ENCODE results near the gene STOX1.
"Not testable (repeated sequence)": the region's sequence is repeated elsewhere in the genome, so short reads cannot be mapped to it uniquely, and the experiment has no call there.

STOX1 gene

DNA sequence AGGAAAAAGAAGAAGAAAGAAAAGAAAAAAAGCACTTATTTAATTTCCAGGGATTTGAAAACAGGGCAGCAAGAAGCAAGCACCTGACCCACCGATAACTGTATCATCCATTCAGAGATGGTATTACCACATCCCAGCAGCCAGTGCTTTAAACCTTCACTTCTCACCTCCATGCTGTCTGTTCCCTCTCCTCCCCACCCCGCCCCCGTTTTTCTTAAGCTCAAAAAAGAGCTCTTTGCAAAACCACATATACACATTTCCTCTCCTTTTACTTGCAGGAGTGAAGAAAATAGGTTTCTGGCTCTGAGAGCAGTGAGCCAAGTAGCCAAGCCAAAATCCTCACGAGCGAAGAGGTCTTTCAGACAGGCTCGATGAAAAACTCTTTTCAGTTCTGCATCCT lies 2.2 kb downstream of the STOX1 start:
- Histone ChIP-seq H3K4me2 (no peak overlapping the region), H3K27ac (no peak overlapping the region), H4K20me1 (no peaks in the 10 kb centered on the region), H3K4me1 (peaks cover 23% of the 10 kb centered on the region), H3K9ac (no peak overlapping the region), H3K9me3 (no peaks in the 10 kb centered on the region), H3K36me3 (no peaks in the 10 kb centered on the region), H3K4me3 (no peak overlapping the region), H3K27me3 (no peaks in the 10 kb centered on the region)
- no peak for TF ChIP-seq Cebpa-rat (IDR thresholded peaks at IDR 0.05)

DNA sequence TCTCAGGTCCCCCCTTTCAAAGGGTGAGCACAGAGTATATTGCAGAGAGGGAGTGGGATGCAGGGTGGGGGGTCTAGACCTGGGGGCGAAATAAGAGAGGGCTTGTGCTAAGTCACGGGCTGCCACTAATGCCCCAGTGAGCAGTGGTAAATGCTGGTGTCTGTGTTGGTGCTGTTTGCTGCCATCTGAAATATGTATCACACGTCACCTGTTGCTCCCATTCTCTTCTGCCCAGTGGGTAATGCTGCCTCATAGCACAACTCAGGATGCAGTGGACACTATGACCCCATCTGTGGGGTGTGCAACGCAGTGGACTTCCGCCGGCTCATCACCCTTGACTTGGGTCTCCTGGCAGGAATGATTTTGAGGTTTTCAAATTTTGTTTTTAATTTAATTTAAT lies 2.6 kb downstream of the STOX1 start:
- Histone ChIP-seq H3K9me3 (no peaks in the 10 kb centered on the region), H3K4me1 (peaks cover 23% of the 10 kb centered on the region), H3K9ac (no peak overlapping the region), H3K4me2 (no peak overlapping the region), H3K36me3 (no peaks in the 10 kb centered on the region), H4K20me1 (no peaks in the 10 kb centered on the region), H3K27me3 (no peaks in the 10 kb centered on the region), H3K27ac (no peak overlapping the region), H3K4me3 (no peak overlapping the region)
- no peak for TF ChIP-seq Cebpa-rat (IDR thresholded peaks at IDR 0.05)

DNA sequence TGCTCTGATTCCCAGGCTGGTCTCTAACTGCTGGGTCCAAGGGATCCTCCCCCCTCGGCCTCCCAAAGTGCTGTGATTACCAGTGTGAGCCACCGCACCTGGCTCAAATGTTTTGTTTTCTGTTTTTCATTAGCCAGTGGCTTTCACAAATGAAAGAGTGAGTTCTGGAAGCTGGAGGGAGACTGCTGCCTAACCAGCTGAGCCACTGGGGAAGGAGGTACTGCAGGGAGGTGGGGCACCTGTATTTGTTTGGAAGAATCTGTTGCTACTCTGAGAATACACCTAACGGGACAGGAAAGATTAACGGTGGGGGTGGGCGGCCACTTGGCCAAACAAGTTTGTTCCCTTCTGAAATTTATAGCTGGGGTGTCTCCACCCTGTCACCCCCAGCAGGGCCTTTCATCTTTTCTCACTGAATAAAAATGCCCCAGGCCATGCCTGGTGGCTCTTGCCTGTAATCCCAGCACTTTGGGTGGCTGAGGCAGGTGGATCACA lies 4.7 kb downstream of the STOX1 start:
- no peak overlapping the region for H3K27ac ChIP-seq
- no peak overlapping the region for H3K4me3 ChIP-seq
- H3K9ac ChIP-seq = no peak overlapping the region
- TF ChIP-seq Cebpa-rat (IDR thresholded peaks at IDR 0.05) = no peak
- H3K36me3 ChIP-seq = no peaks in the 10 kb centered on the region
- no peak overlapping the region for H3K4me2 ChIP-seq
- no peaks in the 10 kb centered on the region for H3K27me3 ChIP-seq
- peaks cover 12% of the 10 kb centered on the region for H3K4me1 ChIP-seq
- no peaks in the 10 kb centered on the region for H4K20me1 ChIP-seq
- H3K9me3 ChIP-seq = no peaks in the 10 kb centered on the region

DNA sequence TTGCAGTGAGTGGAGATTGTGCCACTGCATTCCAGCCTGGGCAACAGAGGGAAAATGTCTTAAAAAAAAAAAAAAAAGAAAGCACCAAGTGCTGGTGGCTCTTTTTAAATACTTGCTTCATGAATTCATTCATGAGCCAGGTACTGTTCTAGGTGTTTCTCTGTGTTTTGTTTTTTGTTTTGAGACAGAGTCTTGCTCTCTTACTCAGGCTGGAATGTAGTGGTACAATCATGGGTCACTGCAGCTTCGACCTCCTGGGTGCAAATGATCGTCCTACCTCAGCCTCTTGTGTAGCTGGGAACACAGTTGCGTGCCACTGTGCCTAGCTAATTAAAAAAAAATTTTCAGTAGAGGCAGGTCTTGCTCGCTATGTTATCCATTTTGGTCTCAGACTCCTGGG lies 5.3 kb downstream of the STOX1 start:
- Histone ChIP-seq H3K27ac (no peak overlapping the region), H3K9me3 (no peaks in the 10 kb centered on the region), H4K20me1 (no peaks in the 10 kb centered on the region), H3K27me3 (no peaks in the 10 kb centered on the region), H3K36me3 (no peaks in the 10 kb centered on the region), H3K4me3 (no peak overlapping the region), H3K4me1 (peaks cover 12% of the 10 kb centered on the region), H3K4me2 (no peak overlapping the region), H3K9ac (no peak overlapping the region)
- TF ChIP-seq Cebpa-rat (IDR thresholded peaks at IDR 0.05) = no peak

DNA sequence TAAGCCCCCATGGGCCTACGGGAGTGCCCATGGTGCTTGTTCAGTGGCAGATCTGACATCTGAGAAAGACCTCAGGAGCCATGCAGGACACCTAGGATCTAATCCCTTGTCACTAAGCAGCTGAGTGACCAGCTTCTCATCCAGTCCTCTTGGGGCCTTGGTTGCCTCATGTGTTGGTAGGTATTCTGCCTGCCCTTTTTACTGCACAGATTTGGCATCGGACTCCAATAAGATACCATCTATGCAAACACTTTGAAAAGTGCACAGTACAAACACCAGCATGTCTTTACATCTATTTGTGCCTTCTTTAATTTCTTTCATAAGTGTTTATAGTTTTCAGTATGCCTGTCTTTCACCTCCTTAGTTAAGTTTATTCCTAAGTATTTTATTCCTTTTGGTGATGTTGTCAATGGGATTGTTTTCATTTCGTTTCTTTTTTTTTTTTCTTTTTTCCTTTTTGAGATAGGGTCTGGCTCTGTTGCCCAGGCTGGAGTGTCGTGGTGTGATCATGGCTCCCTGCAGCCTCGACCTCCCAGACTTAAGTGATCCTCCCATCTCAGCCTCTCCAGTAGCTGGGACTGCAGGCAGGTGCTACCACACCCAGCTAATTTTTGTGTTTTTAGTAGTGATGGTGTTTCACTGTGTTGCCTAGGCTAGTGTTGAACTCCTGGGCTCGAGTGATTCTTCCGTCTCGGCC lies 10.4 kb downstream of the STOX1 start:
- no peak overlapping the region for H3K4me2 ChIP-seq
- no peaks in the 10 kb centered on the region for H3K27me3 ChIP-seq
- H3K9ac ChIP-seq = no peak overlapping the region
- no peaks in the 10 kb centered on the region; the same call in 1 of the 2 replicates for H3K4me1 ChIP-seq
- no peaks in the 10 kb centered on the region for H3K9me3 ChIP-seq
- no peaks in the 10 kb centered on the region for H4K20me1 ChIP-seq
- H3K27ac ChIP-seq = no peak overlapping the region
- no peaks in the 10 kb centered on the region for H3K36me3 ChIP-seq
- H3K4me3 ChIP-seq = no peak overlapping the region
- no peak for TF ChIP-seq Cebpa-rat (IDR thresholded peaks at IDR 0.05)

DNA sequence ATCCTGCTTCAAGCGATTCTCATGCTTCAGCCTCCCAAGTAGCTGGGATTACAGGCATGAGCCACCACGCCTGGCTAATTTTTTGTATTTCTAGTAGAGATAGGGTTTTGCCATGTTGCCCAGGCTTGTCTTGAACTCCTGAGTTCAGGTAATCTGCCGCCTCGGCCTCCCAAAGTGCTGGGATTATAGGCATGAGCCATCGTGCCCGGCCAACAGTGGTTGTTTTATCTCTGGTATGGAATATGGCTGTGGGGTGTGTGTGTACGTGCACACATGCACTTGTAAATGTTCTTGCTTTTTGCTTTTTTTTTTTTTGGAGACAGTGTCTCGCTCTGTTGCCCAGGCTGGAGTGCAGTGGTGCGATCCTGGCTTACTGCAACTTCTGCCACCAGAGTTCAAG lies 13.3 kb downstream of the STOX1 start:
- H3K9ac ChIP-seq, H3K27ac ChIP-seq, H3K27me3 ChIP-seq, H3K4me1 ChIP-seq, H4K20me1 ChIP-seq, H3K36me3 ChIP-seq, H3K9me3 ChIP-seq, H3K4me2 ChIP-seq, H3K4me3 ChIP-seq: not testable (repeated sequence)

DNA sequence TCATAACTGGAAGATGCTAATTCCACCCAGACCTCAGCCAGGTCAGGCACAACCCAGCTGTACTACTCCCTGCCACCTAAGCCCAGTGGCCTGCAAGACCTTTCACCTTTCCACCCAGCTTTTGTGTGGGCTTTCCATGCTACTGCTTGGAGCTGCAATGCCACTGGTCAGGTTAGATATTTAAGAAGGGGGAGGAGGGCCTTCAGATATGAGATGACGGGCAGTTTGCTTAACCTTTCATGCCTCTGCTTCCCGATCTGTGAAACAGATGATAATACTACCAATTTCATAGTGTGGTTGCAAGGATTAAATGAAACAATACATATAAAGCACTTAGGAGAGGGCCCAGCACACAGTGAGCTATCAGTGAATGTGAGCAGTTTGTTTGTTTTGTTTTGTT lies 20.9 kb downstream of the STOX1 start:
- Histone ChIP-seq H3K4me1 (no peaks in the 10 kb centered on the region), H3K4me3 (no peak overlapping the region), H3K27ac (no peak overlapping the region), H3K27me3 (no peaks in the 10 kb centered on the region), H3K9me3 (peaks cover 13% of the 10 kb centered on the region), H3K4me2 (no peak overlapping the region), H3K9ac (no peak overlapping the region), H3K36me3 (no peaks in the 10 kb centered on the region), H4K20me1 (no peaks in the 10 kb centered on the region)
- no peak for TF ChIP-seq Cebpa-rat (IDR thresholded peaks at IDR 0.05)

DNA sequence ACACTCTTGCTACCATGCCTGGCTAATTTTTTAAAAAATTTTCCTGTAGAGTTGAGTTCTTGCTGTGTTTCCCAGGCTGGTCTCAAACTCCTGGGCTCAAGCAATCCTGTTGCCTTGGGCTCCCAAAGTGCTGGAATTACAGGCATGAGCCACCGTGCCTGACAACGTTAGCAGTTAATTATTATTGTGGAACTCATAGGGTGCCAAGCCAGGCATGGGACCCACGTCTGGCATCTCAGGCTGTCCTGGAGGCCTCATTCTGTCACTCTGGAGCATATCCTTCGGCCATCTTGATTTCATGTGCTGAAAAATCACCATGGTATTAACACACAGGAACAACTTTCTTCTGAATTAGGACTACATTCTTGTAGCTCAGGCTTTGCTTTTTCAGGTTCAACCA lies 21.5 kb downstream of the STOX1 start:
- Histone ChIP-seq H3K27ac (no peak overlapping the region), H3K4me2 (no peak overlapping the region), H3K9ac (no peak overlapping the region), H3K9me3 (peaks cover 13% of the 10 kb centered on the region), H3K4me1 (no peaks in the 10 kb centered on the region), H3K27me3 (no peaks in the 10 kb centered on the region), H4K20me1 (no peaks in the 10 kb centered on the region), H3K4me3 (no peak overlapping the region), H3K36me3 (no peaks in the 10 kb centered on the region)
- TF ChIP-seq Cebpa-rat (IDR thresholded peaks at IDR 0.05) = no peak

DNA sequence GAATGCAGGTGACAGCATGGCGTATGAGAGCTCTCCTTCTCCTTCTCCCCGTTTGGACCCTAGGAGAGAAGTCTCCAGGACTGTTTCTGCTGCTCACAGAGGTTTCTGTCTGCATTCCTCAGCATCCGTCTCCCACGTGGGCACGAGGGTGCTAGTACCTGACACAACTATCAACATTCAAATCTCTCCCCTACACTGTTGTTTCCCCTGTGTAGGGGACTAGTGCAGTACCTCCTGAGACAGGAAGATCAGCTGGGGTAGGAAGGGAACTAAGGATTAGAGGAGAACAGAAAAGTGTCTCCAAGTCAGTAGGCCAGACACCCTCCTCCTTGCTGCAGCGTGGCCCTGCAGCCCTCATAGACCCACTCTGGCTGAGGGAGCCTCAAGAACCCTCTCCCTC lies 29.0 kb downstream of the STOX1 start:
- H3K9me3 ChIP-seq = peaks cover 34% of the 10 kb centered on the region
- H3K4me1 ChIP-seq = no peaks in the 10 kb centered on the region
- H3K9ac ChIP-seq = no peak overlapping the region
- H3K4me3 ChIP-seq = no peak overlapping the region
- peaks cover 7% of the 10 kb centered on the region; the same call in 1 of the 2 replicates for H3K36me3 ChIP-seq
- H3K4me2 ChIP-seq = no peak overlapping the region
- TF ChIP-seq Cebpa-rat (IDR thresholded peaks at IDR 0.05) = no peak
- H3K27me3 ChIP-seq = no peaks in the 10 kb centered on the region
- no peaks in the 10 kb centered on the region for H4K20me1 ChIP-seq
- H3K27ac ChIP-seq = no peak overlapping the region

DNA sequence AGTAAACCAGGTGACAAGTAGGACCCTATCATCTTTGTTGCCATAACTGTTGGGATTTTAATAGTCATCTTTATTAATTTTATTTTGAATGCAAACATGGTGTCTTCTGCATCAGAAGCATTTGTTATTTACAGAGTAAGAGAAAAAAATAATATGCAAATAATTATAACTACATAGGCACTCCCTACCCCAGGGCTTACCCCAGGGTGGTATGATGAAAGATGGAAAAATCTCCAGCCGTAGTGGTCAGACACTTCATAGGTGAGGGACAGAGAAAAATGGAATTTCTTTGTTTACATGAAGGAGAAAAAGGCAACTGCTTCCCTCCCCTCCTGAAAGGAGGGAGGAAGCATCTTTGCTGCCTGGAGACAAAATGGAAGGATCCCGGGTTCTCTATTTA lies 29.7 kb downstream of the STOX1 start:
- peaks cover 7% of the 10 kb centered on the region; the same call in 1 of the 2 replicates for H3K36me3 ChIP-seq
- no peak overlapping the region for H3K4me2 ChIP-seq
- H3K9ac ChIP-seq = no peak overlapping the region
- H3K4me3 ChIP-seq = no peak overlapping the region
- H3K27ac ChIP-seq = no peak overlapping the region
- no peaks in the 10 kb centered on the region for H3K4me1 ChIP-seq
- no peaks in the 10 kb centered on the region for H3K27me3 ChIP-seq
- TF ChIP-seq Cebpa-rat (IDR thresholded peaks at IDR 0.05) = no peak
- H3K9me3 ChIP-seq = peaks cover 34% of the 10 kb centered on the region
- H4K20me1 ChIP-seq = no peaks in the 10 kb centered on the region

DNA sequence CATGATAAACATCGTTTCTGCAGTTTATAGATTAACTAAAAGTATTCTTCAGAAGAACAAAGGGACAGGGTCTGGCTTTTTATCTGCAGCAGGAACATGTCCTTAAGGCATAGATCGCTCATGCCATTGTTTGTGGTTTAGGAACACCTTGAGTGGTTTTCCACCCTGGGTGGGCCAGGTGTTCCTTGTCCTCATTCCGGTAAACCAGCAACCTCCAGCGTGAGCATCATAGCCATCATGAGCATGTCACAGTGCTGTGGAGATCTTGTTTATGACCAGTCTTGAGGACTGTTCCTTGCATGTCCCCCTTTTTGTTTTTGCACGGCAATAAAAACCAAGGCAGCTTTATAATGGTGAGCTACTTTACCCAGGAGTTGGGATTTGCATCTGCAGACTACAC lies 33.9 kb downstream of the STOX1 start:
- no peak overlapping the region for H3K4me2 ChIP-seq
- no peaks in the 10 kb centered on the region for H3K27me3 ChIP-seq
- TF ChIP-seq Cebpa-rat (IDR thresholded peaks at IDR 0.05) = no peak
- no peak overlapping the region for H3K9ac ChIP-seq
- no peak overlapping the region for H3K4me3 ChIP-seq
- H3K27ac ChIP-seq = no peak overlapping the region
- peaks cover 48% of the 10 kb centered on the region for H3K9me3 ChIP-seq
- H4K20me1 ChIP-seq = no peaks in the 10 kb centered on the region
- H3K36me3 ChIP-seq = peaks cover 7% of the 10 kb centered on the region; the same call in 1 of the 2 replicates
- H3K4me1 ChIP-seq = no peaks in the 10 kb centered on the region

All from BLaER1 (cell line).